Endothelial cell (in vitro differentiated cells): ENCODE data around the gene KCND2. TPM values are rescaled to one million over a fixed set of nuclear protein-coding genes. Genes with fewer than 3 reads are reported as not detected.

Experiments
- DNase-seq: peaks from one replicate; pipeline ENCODE4 v3.0.0; 2021; ENCODE audit warnings: low spot score
- H3K27ac Mint-ChIP-seq: one replicate; pipeline ENCODE4 v1.8.0; 2021; ENCODE audit warnings: mixed read lengths, inconsistent platforms; ENCODE audit not compliant: unreplicated experiment
- H3K27me3 Mint-ChIP-seq: one replicate; pipeline ENCODE4 v1.8.0; 2021; ENCODE audit warnings: mild to moderate bottlenecking, moderate library complexity, mixed read lengths, inconsistent platforms; ENCODE audit not compliant: unreplicated experiment
- H3K36me3 Mint-ChIP-seq: one replicate; pipeline ENCODE4 v1.8.0; 2021; ENCODE audit warnings: mild to moderate bottlenecking, low read depth, mixed read lengths, inconsistent platforms; ENCODE audit not compliant: unreplicated experiment
- H3K4me1 Mint-ChIP-seq: one replicate; pipeline ENCODE4 v1.8.0; 2021; ENCODE audit warnings: mild to moderate bottlenecking, mixed read lengths, inconsistent platforms; ENCODE audit not compliant: unreplicated experiment
- H3K4me3 Mint-ChIP-seq: one replicate; pipeline ENCODE4 v1.8.0; 2021; ENCODE audit warnings: mild to moderate bottlenecking, mixed read lengths, inconsistent platforms; ENCODE audit not compliant: unreplicated experiment
- H3K9me3 Mint-ChIP-seq: one replicate; pipeline ENCODE4 v1.8.0; 2021; ENCODE audit warnings: mixed read lengths, inconsistent platforms; ENCODE audit not compliant: unreplicated experiment
- CTCF ChIP-seq: fragments of 200-600 bp; sonication (generic); IDR thresholded peaks from one replicate; pipeline ENCODE4 v1.5.0; 2021; ENCODE audit warnings: antibody characterized with exemption; ENCODE audit not compliant: unreplicated experiment
- total RNA-seq: library from RNA; stranded (reverse); fragmentation: NEBNext Ultra II Directional; extraction: Animal tissue kit (Norgen Biotek cat#: 25700); gene quantifications from one replicate; pipeline ENCODE4 v1.2.1, GENCODE V29; 2021; ENCODE audit not compliant: unreplicated experiment

Gene KCND2
- total RNA-seq, 1 donor from 2014 or later: 0.28 TPM

DNA sequence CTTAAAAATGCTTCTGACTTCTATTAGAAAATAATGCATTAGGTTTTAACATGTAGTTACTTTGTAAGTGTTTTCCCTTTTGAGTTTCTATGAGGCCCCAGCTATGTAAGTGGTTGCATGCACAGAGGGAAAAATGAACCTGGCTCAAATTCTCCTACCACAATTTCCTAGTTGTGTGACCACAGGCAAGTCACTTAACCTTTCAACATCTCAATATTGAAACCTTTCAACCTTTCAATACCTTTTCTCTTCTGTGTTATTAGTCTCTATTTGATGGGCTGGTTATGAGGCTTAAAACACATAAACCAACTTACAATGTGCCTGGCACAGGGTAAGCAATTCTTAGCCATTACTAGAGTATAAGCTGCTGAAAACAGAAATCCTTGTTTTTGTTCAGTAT, 203.0 kb downstream of the KCND2 start:
- no peak overlapping the region for H3K4me3 Mint-ChIP-seq
- H3K9me3 Mint-ChIP-seq: no peaks in the 10 kb centered on the region
- no peak for TF ChIP-seq CTCF
- no peaks in the 10 kb centered on the region for H3K36me3 Mint-ChIP-seq
- no peaks in the 10 kb centered on the region for H3K27me3 Mint-ChIP-seq
- H3K4me1 Mint-ChIP-seq: no peaks in the 10 kb centered on the region
- no peak for DNase-seq
- H3K27ac Mint-ChIP-seq: no peak overlapping the region

DNA sequence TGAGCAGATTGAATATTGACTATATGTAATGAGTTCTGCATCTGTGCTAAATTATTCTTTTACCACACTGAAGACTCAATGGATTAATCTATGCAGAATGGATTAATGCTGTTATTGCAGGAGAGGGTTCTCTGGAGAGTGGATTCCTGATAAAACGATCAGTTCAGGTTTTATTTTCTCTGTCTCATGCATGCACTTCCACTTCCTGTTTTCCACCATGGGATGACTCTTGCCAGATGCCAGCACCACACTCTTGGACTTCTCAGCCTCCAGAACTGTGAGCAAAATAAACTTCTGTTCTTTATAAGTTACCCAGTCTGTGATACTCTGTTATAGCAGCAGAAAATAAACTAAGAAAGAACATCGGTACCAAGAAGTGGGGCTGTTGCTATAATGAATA, 207.5 kb downstream of the KCND2 start:
- H3K27ac Mint-ChIP-seq: no peak overlapping the region

DNA sequence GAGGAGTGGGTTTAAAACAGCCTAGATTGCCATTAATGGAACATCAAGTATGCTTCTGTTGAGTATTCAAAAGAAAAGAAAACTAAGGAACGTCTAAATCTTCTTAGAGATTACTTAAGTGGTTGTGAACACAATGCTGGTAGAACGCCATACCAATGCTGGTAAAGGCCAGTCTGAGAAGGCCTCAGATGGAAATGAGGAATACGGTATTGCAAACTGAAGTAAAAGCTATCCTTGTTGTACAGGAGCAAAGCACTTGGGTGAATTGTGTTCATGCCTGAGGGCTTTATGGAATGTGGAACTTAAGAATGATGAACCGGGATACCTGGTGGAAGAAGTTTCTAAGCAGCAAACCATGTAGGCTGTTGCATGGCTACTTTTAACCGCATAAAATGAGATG, 208.0 kb downstream of the KCND2 start:
- TF ChIP-seq CTCF: no peak
- Mint-ChIP-seq H3K36me3 (no peaks in the 10 kb centered on the region), H3K27ac (no peak overlapping the region), H3K4me3 (no peak overlapping the region), H3K27me3 (no peaks in the 10 kb centered on the region), H3K4me1 (no peaks in the 10 kb centered on the region), H3K9me3 (no peaks in the 10 kb centered on the region)
- DNase-seq: no peak

More for the DNA sequence above, 207.5 kb downstream of the KCND2 start:
- Mint-ChIP-seq H3K4me3 (no peak overlapping the region), H3K4me1 (no peaks in the 10 kb centered on the region), H3K36me3 (no peaks in the 10 kb centered on the region), H3K9me3 (no peaks in the 10 kb centered on the region), H3K27me3 (no peaks in the 10 kb centered on the region)
- DNase-seq: no peak
- TF ChIP-seq CTCF: no peak

- no peak overlapping the region for H3K4me3 Mint-ChIP-seq
- no peak overlapping the region for H3K27ac Mint-ChIP-seq
These were observed 213.2 kb downstream of the KCND2 start for GRCh38 chr7:120486164-120486563.

DNA sequence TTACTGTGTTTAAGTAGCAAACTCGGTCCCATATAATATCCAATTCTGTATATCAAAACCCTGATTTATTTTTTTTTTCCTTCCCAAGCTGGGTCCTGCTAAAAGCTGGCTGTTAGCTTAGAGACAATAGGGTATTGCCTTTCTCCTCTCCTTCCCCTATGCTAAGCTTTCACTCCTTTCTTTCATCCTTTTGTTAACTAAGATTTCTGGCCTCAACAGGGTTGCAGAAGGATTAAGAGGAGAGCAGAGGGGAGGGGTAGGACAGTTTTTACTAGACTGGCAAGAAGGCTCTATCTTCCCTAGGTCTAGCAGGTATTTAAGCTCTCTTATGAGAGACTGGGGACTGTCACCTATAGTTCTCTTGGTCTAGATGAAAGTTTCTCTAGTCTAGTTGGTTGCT, 229.2 kb downstream of the KCND2 start:
- no peak for TF ChIP-seq CTCF
- DNase-seq: no peak
- Mint-ChIP-seq H3K4me3 (no peak overlapping the region), H3K36me3 (no peaks in the 10 kb centered on the region), H3K4me1 (no peaks in the 10 kb centered on the region), H3K27me3 (no peaks in the 10 kb centered on the region), H3K27ac (no peak overlapping the region), H3K9me3 (no peaks in the 10 kb centered on the region)

More at GRCh38 chr7:120486164-120486563, 213.2 kb downstream of the KCND2 start:
- no peak for DNase-seq
- H3K27me3 Mint-ChIP-seq: no peaks in the 10 kb centered on the region
- no peaks in the 10 kb centered on the region for H3K36me3 Mint-ChIP-seq
- H3K4me1 Mint-ChIP-seq: no peaks in the 10 kb centered on the region
- H3K9me3 Mint-ChIP-seq: no peaks in the 10 kb centered on the region
- no peak for TF ChIP-seq CTCF
